Loucy (cell line): ENCODE results near the gene VWA5B1.

Source experiments
- H2AFZ ChIP-seq: fragments of 200-600 bp; sonication (generic); 2 replicates; pipeline ENCODE4 v1.6.0; 2016; ENCODE audit warnings: antibody characterized with exemption, mild to moderate bottlenecking, low read length, moderate library complexity
- H3F3A ChIP-seq: fragments of 200-600 bp; 2 replicates; pipeline ENCODE4 v1.6.0; 2016; ENCODE audit warnings: antibody characterized with exemption, low read depth, mild to moderate bottlenecking
- H3K27me3 ChIP-seq: fragments of 200-600 bp; sonication (generic); 2 replicates; pipeline ENCODE4 v1.6.1; 2014; ENCODE audit warnings: low read length, mild to moderate bottlenecking; ENCODE audit not compliant: insufficient read depth, poor library complexity, severe bottlenecking
- H3K36me3 ChIP-seq: fragments of 200-600 bp; sonication (generic); 2 replicates; pipeline ENCODE4 v1.6.1; 2016; ENCODE audit warnings: low read length; ENCODE audit not compliant: insufficient read depth
- H3K4me1 ChIP-seq: fragments of 200-600 bp; sonication (generic); 2 replicates; pipeline ENCODE4 v1.5.1; 2014; ENCODE audit warnings: low read length, mild to moderate bottlenecking; ENCODE audit not compliant: insufficient read depth, poor library complexity, severe bottlenecking
- H3K4me2 ChIP-seq: fragments of 200-600 bp; sonication (generic); 2 replicates; pipeline ENCODE4 v1.6.0; 2014; ENCODE audit warnings: antibody characterized with exemption, low read length, low read depth, mild to moderate bottlenecking; ENCODE audit not compliant: poor library complexity, severe bottlenecking
- H3K4me3 ChIP-seq: fragments of 200-600 bp; sonication (generic); 2 replicates; pipeline ENCODE4 v1.5.1; 2014; ENCODE audit warnings: low read length, mild to moderate bottlenecking, mixed read lengths; ENCODE audit not compliant: poor library complexity, severe bottlenecking
- H3K79me2 ChIP-seq: fragments of 200-600 bp; sonication (generic); 2 replicates; pipeline ENCODE4 v1.6.1; 2014; ENCODE audit warnings: low read length; ENCODE audit not compliant: insufficient read depth
- H3K9ac ChIP-seq: fragments of 200-600 bp; sonication (generic); 2 replicates; pipeline ENCODE4 v1.6.0; 2014; ENCODE audit warnings: mild to moderate bottlenecking, low read depth, low read length, moderate library complexity; ENCODE audit not compliant: poor library complexity, severe bottlenecking
- H3K9me2 ChIP-seq: fragments of 200-600 bp; sonication (generic); replicated peaks from 2 replicates; pipeline ENCODE4 v1.6.1; 2016; ENCODE audit warnings: low read depth, low read length, mixed read lengths
- H3K9me3 ChIP-seq: fragments of 200-600 bp; sonication (generic); 2 replicates; pipeline ENCODE4 v1.6.1; 2014; ENCODE audit warnings: mild to moderate bottlenecking, antibody characterized with exemption, low read length, low read depth; ENCODE audit not compliant: insufficient read depth
- H4K20me1 ChIP-seq: fragments of 200-600 bp; sonication (generic); 2 replicates; pipeline ENCODE4 v1.6.0; 2014; ENCODE audit warnings: antibody characterized with exemption, low read length, mild to moderate bottlenecking; ENCODE audit not compliant: insufficient read depth, poor library complexity, severe bottlenecking
- EZH2phosphoT487 ChIP-seq: fragments of 200-600 bp; IDR thresholded peaks from 2 replicates; pipeline ENCODE4 v1.6.1; 2018; ENCODE audit warnings: antibody characterized with exemption, mild to moderate bottlenecking, moderate library complexity, borderline replicate concordance
- TF ChIP-seq, protein P1 (sequence below): fragments of 200-600 bp; sonication (generic); conservative IDR thresholded peaks from 2 replicates; pipeline ENCODE4 v1.5.1; 2014; ENCODE audit warnings: mild to moderate bottlenecking, antibody characterized with exemption, low read length

VWA5B1 gene

DNA sequence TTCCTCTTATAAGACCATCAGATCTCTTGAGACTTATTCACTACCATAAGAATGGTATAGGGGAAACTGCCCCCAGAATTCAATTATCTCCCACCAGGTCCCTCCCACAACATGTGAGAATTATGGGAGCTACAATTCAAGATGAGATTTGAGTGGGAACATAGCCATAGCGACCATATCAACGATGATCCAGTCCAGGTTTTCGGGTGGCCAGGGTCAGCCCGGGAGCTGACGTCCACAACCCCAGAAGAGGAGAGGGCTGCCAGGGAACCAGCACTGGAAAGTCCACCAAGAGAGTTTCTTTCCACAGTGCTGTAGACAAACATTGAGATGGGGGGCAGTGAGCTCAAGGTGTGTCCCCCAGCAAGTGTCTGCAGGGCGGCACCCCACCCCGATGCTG lies 88.4 kb downstream of the VWA5B1 start:
- Histone ChIP-seq H3K27me3 (no peaks in the 10 kb centered on the region), H2AFZ (no peak overlapping the region), H3K79me2 (no peaks in the 10 kb centered on the region), H4K20me1 (no peaks in the 10 kb centered on the region), H3K9me2 (no peaks in the 10 kb centered on the region), H3K4me3 (no peak overlapping the region), H3K9ac (no peak overlapping the region), H3K4me1 (no peaks in the 10 kb centered on the region), H3F3A (no peaks in the 10 kb centered on the region), H3K9me3 (no peaks in the 10 kb centered on the region), H3K4me2 (no peak overlapping the region), H3K36me3 (no peaks in the 10 kb centered on the region)
- TF ChIP-seq, protein P1, sequence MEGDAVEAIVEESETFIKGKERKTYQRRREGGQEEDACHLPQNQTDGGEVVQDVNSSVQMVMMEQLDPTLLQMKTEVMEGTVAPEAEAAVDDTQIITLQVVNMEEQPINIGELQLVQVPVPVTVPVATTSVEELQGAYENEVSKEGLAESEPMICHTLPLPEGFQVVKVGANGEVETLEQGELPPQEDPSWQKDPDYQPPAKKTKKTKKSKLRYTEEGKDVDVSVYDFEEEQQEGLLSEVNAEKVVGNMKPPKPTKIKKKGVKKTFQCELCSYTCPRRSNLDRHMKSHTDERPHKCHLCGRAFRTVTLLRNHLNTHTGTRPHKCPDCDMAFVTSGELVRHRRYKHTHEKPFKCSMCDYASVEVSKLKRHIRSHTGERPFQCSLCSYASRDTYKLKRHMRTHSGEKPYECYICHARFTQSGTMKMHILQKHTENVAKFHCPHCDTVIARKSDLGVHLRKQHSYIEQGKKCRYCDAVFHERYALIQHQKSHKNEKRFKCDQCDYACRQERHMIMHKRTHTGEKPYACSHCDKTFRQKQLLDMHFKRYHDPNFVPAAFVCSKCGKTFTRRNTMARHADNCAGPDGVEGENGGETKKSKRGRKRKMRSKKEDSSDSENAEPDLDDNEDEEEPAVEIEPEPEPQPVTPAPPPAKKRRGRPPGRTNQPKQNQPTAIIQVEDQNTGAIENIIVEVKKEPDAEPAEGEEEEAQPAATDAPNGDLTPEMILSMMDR = no peak
- no peak for TF ChIP-seq EZH2phosphoT487

DNA sequence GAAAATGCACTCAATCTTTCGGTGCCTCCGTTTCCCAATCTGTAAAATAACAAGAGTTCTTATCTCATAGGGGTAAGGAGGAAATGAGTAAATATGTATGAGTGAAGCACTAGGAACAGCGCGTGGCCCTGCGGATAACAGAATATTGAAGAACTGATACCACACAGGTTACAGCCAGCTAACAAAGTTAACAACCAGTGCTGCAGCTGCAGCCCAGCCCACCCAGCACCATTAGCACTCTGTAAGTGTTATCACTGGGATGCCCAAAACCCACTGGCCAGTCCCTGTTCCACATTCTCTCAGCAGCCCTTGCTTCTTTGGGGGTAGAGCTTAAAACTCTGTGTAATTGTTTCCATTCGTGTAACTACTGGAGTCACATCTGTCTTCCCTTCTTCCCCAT lies 89.5 kb downstream of the VWA5B1 start:
- H3K9me2 ChIP-seq = no peaks in the 10 kb centered on the region
- H2AFZ ChIP-seq = no peak overlapping the region
- no peak overlapping the region for H3K4me2 ChIP-seq
- no peaks in the 10 kb centered on the region for H3K27me3 ChIP-seq
- no peak overlapping the region for H3K9ac ChIP-seq
- H3K4me3 ChIP-seq = no peak overlapping the region
- H3K79me2 ChIP-seq = no peaks in the 10 kb centered on the region
- TF ChIP-seq EZH2phosphoT487 = no peak
- TF ChIP-seq, protein P1 = no peak
- no peaks in the 10 kb centered on the region for H3F3A ChIP-seq
- H3K4me1 ChIP-seq = no peaks in the 10 kb centered on the region
- H3K36me3 ChIP-seq = no peaks in the 10 kb centered on the region
- no peaks in the 10 kb centered on the region for H4K20me1 ChIP-seq
- H3K9me3 ChIP-seq = no peaks in the 10 kb centered on the region

DNA sequence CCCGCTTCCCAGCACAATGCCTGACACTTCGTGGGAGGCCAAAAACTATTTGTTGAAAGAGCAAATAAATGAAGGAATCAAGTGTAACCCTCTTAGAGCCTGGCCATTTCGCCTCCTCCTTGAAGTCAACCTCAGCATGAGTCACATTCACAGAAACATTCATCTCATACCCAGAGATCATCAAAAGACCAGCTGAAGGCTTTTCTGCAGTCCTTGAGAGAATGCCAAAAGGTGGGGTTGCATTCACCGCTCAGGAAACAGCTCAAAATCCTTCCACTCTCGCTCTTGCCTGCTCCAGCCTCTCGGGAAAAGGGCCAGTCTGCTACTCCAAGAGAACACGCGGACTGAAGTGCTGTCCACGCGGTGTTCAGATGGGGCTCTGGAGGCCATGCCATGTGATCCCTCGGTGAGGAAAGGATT lies 90.0 kb downstream of the VWA5B1 start:
- TF ChIP-seq, protein P1 = no peak
- no peak for TF ChIP-seq EZH2phosphoT487
- H3K27me3 ChIP-seq = no peaks in the 10 kb centered on the region
- H3K4me2 ChIP-seq = no peak overlapping the region
- no peak overlapping the region for H3K9ac ChIP-seq
- H3K9me2 ChIP-seq = no peaks in the 10 kb centered on the region
- no peak overlapping the region for H2AFZ ChIP-seq
- H3K4me3 ChIP-seq = no peak overlapping the region
- no peaks in the 10 kb centered on the region for H3K9me3 ChIP-seq
- H3K79me2 ChIP-seq = no peaks in the 10 kb centered on the region
- no peaks in the 10 kb centered on the region for H3K4me1 ChIP-seq
- no peaks in the 10 kb centered on the region for H4K20me1 ChIP-seq
- H3K36me3 ChIP-seq = no peaks in the 10 kb centered on the region
- no peaks in the 10 kb centered on the region for H3F3A ChIP-seq
